ENCODE data around the gene EEPD1. TPM values are rescaled to one million over a fixed set of nuclear protein-coding genes. Genes with fewer than 3 reads are reported as not detected.

Gene EEPD1
- total RNA-seq, 1 donor from 2014 or later, result 5.1 TPM

GRCh38 chr7:36262309-36263094 lies 109.4 kb downstream of the EEPD1 start:
- DNase-seq, result peak; percentile 25

- DNase-seq, result no peak
These were observed 110.0 kb downstream of the EEPD1 start for GRCh38 chr7:36263095-36263484.

GRCh38 chr7:36264123-36264801 lies 111.2 kb downstream of the EEPD1 start:
- DNase-seq, result no peak

- no peak for DNase-seq
These were observed 112.0 kb downstream of the EEPD1 start for GRCh38 chr7:36264913-36265516.

GRCh38 chr7:36265680-36266079 lies 112.6 kb downstream of the EEPD1 start:
- no peak for DNase-seq

- DNase-seq, result no peak
These were observed 113.1 kb downstream of the EEPD1 start for GRCh38 chr7:36266190-36266589.

GRCh38 chr7:36266683-36267082 lies 113.6 kb downstream of the EEPD1 start:
- DNase-seq, result no peak

GRCh38 chr7:36272211-36272566 lies 119.1 kb downstream of the EEPD1 start:
- DNase-seq, result no peak

- no peak for DNase-seq
These were observed 119.7 kb downstream of the EEPD1 start for GRCh38 chr7:36272567-36273269.

- DNase-seq, result no peak
These were observed 120.8 kb downstream of the EEPD1 start for GRCh38 chr7:36273836-36274235.

GRCh38 chr7:36275735-36276284 lies 122.8 kb downstream of the EEPD1 start:
- DNase-seq, result no peak

GRCh38 chr7:36276428-36277248 lies 123.6 kb downstream of the EEPD1 start:
- no peak for DNase-seq

- DNase-seq, result peak; percentile 32
These were observed 124.1 kb downstream of the EEPD1 start for GRCh38 chr7:36277249-36277542.

GRCh38 chr7:36278069-36278619 lies 125.1 kb downstream of the EEPD1 start:
- no peak for DNase-seq

GRCh38 chr7:36278620-36279172 lies 125.6 kb downstream of the EEPD1 start:
- no peak for DNase-seq

- no peak for DNase-seq
These were observed 126.3 kb downstream of the EEPD1 start for GRCh38 chr7:36279200-36279925.

GRCh38 chr7:36279926-36280315 lies 126.9 kb downstream of the EEPD1 start:
- DNase-seq, result no peak

- DNase-seq, result peak; percentile 65
These were observed 128.1 kb downstream of the EEPD1 start for GRCh38 chr7:36280840-36281812.

- DNase-seq, result no peak
These were observed 129.1 kb downstream of the EEPD1 start for GRCh38 chr7:36281945-36282717.

Measured in dermis blood vessel endothelial cell (primary cell).